Progenitor cell of endocrine pancreas (in vitro differentiated cells): Measurements from ENCODE around the gene TC2N. TPM values are rescaled to one million over a fixed set of nuclear protein-coding genes. Genes with fewer than 3 reads are reported as not detected.

ENCODE experiments used
- DNase-seq: peaks from one replicate; pipeline ENCODE4 v3.0.0; 2021; ENCODE audit warnings: low spot score; ENCODE audit not compliant: unreplicated experiment
- H3K27ac Mint-ChIP-seq: 2 replicates; pipeline ENCODE4 v1.8.0; 2021; ENCODE audit warnings: mild to moderate bottlenecking, moderate library complexity, mixed read lengths
- H3K27me3 Mint-ChIP-seq: 2 replicates; pipeline ENCODE4 v1.8.0; 2021; ENCODE audit warnings: mixed read lengths
- H3K36me3 Mint-ChIP-seq: 2 replicates; pipeline ENCODE4 v1.8.0; 2022; ENCODE audit warnings: mixed read lengths; ENCODE audit not compliant: insufficient read depth
- H3K4me1 Mint-ChIP-seq: 2 replicates; pipeline ENCODE4 v1.8.0; 2021; ENCODE audit warnings: low read depth, mixed read lengths
- H3K4me3 Mint-ChIP-seq: 2 replicates; pipeline ENCODE4 v1.8.0; 2021; ENCODE audit warnings: low read depth, mild to moderate bottlenecking, moderate library complexity, mixed read lengths
- H3K9me3 Mint-ChIP-seq: 2 replicates; pipeline ENCODE4 v1.8.0; 2021; ENCODE audit warnings: low read depth, mixed read lengths
- total RNA-seq: library from RNA; stranded (reverse); gene quantifications from 2 replicates; pipeline ENCODE4 v1.2.1, GENCODE V29; 2021
- TF ChIP-seq, protein P1 (sequence below): fragments of 200-600 bp; sonication (generic); IDR thresholded peaks from one replicate; pipeline ENCODE4 v1.5.0; 2021; ENCODE audit warnings: antibody characterized with exemption, mild to moderate bottlenecking; ENCODE audit not compliant: unreplicated experiment

Gene TC2N
- total RNA-seq, 1 donor from 2014 or later, result 38.5 TPM

DNA sequence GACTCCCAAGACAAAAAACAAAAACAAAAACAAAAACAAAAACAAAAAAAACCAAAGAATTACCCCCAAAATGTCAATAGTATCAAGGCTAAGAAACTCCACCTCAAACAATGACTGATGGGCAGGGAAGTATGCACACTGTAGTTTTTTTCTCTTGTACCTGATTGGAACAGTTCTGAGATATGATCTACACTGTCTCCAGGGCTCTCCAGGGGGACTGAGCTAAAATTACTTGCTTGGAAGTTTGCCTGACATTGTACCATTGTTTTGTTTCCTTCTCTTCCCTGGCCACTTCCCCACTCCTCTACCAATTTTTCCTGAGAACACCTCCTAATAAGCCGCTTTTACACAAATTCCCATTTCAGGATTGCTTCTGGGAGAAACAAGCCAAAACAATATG lies 113.2 kb downstream of the TC2N start:
- TF ChIP-seq, protein P1, sequence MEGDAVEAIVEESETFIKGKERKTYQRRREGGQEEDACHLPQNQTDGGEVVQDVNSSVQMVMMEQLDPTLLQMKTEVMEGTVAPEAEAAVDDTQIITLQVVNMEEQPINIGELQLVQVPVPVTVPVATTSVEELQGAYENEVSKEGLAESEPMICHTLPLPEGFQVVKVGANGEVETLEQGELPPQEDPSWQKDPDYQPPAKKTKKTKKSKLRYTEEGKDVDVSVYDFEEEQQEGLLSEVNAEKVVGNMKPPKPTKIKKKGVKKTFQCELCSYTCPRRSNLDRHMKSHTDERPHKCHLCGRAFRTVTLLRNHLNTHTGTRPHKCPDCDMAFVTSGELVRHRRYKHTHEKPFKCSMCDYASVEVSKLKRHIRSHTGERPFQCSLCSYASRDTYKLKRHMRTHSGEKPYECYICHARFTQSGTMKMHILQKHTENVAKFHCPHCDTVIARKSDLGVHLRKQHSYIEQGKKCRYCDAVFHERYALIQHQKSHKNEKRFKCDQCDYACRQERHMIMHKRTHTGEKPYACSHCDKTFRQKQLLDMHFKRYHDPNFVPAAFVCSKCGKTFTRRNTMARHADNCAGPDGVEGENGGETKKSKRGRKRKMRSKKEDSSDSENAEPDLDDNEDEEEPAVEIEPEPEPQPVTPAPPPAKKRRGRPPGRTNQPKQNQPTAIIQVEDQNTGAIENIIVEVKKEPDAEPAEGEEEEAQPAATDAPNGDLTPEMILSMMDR, result no peak
- Mint-ChIP-seq H3K27ac (no peak overlapping the region), H3K4me3 (no peak overlapping the region), H3K9me3 (no peaks in the 10 kb centered on the region), H3K4me1 (peaks cover 6% of the 10 kb centered on the region), H3K36me3 (peaks cover 2% of the 10 kb centered on the region), H3K27me3 (no peaks in the 10 kb centered on the region)
- DNase-seq, result no peak

DNA sequence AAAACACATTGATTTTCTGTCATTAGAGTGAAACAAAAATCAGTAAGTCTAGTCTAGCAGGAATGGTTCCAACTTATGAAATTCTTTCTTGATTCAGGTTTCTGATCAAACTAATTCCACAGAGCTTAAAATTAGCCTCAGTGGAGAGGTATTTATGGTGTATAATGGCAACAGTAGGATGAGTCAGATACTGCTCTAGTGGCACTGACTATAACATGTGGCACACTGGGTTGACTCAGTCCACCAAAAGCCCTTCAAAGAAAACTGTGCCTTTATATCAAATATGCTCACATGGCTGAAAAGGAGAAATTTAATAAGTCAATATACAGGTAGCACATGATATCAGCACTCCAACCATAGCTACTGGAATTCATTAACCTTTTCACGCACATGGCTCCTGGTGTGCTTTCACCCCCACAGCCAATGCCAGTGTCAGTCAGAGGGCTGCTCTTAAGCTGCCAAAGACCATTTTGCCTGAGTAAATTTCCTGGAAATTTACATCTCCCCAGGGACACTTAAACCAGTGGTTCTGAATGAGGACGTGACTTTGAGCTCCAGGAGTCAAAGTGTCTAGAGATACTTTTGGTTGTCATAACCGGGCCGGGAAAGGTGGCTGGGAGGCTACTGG lies 113.7 kb downstream of the TC2N start:
- Mint-ChIP-seq H3K4me3 (no peak overlapping the region), H3K36me3 (no peaks in the 10 kb centered on the region), H3K4me1 (peaks cover 6% of the 10 kb centered on the region), H3K27me3 (no peaks in the 10 kb centered on the region), H3K9me3 (no peaks in the 10 kb centered on the region), H3K27ac (no peak overlapping the region)
- TF ChIP-seq, protein P1, result no peak
- DNase-seq, result no peak

DNA sequence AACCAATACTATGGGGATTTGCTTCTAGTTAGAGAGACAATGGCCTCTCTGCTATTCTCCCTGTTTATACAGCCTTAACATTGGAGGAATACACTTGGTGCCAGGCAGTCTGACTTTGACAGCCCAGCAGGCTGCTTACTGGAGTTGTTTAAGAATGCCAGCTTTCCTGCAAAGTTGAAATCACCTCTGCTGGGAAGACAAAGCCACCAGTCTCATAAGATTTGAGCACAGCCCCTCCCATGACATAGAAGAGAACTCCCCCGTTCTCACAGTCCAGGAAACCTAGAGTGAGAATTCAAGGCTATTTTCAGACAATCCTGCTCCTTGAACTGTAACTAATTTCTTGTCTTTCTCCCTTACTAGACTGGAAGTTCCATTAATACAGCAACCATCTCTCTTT lies 114.4 kb downstream of the TC2N start:
- TF ChIP-seq, protein P1, result no peak
- no peaks in the 10 kb centered on the region for H3K9me3 Mint-ChIP-seq
- H3K4me1 Mint-ChIP-seq, result peaks cover 6% of the 10 kb centered on the region
- no peak overlapping the region for H3K4me3 Mint-ChIP-seq
- no peaks in the 10 kb centered on the region for H3K27me3 Mint-ChIP-seq
- H3K36me3 Mint-ChIP-seq, result no peaks in the 10 kb centered on the region
- DNase-seq, result no peak
- no peak overlapping the region for H3K27ac Mint-ChIP-seq

DNA sequence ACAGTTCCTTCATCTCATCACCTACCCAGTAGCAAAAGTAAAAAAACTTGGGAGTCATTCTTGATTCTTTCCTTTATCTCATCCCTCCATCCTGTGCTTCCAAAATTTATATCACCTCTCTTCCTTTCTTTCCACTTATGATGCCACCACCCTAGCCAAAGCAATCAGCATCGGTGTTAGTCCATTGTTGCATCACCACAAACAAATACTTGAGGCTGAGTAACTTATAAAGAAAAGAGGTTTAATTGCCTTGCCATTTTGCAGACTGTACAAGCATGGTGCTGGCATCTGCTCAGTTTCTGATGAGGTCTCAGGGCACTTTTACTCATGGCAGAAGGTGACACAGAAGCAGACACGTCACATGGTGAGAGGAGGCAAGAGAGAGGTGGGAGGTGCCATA lies 115.6 kb downstream of the TC2N start:
- Mint-ChIP-seq H3K9me3 (no peaks in the 10 kb centered on the region), H3K4me1 (peaks cover 6% of the 10 kb centered on the region), H3K27me3 (no peaks in the 10 kb centered on the region), H3K4me3 (no peak overlapping the region), H3K27ac (no peak overlapping the region), H3K36me3 (no peaks in the 10 kb centered on the region)
- DNase-seq, result no peak
- TF ChIP-seq, protein P1, result no peak

DNA sequence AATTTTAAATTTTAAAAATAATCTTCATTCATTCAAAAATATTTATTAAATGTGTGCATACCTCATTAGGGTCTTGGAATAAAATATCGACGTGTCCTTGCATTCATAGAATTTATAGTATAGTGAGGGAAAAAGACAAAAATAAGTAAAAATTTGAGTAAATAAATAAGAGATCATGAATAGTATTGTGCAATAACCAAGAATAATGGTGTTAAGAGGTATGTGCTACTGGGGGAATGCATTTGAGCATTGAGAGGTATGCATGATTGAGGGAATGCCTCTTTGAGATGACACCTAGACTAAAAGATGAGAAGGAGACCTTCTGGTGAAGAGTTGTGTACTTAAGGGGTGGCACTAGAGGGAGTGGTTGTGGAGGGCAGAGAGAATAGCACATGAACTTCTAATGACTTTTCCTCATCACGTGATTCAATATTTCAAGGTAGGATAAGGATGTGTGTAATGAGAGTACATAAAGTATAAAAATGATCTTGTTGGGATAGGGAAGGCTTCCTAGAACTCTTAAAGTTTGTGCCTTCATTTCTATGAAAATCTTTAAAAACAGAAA lies 116.6 kb downstream of the TC2N start:
- no peaks in the 10 kb centered on the region for H3K27me3 Mint-ChIP-seq

More for the DNA sequence above, 116.6 kb downstream of the TC2N start:
- H3K9me3 Mint-ChIP-seq, result no peaks in the 10 kb centered on the region
- peaks cover 4% of the 10 kb centered on the region for H3K4me1 Mint-ChIP-seq
- DNase-seq, result no peak
- H3K4me3 Mint-ChIP-seq, result no peak overlapping the region
- TF ChIP-seq, protein P1, result no peak
- no peak overlapping the region for H3K27ac Mint-ChIP-seq
- no peaks in the 10 kb centered on the region for H3K36me3 Mint-ChIP-seq
